GM12878 (cell line): Measurements from ENCODE around the gene RETN. TPM values are rescaled to one million over a fixed set of nuclear protein-coding genes. Genes with fewer than 3 reads are reported as not detected.

ENCODE experiments used
- ATAC-seq: fragments of 200-7000 bp; cut with Tn5 transposase; 3 replicates; pipeline ENCODE4 v1.9.1; 2020; ENCODE audit warnings: mild to moderate bottlenecking, moderate library complexity
- BruUV-seq: library from RNA; stranded (reverse); fragments of 400-500 nt; replicated peaks from 2 replicates; lab custom pipeline; 2021; lab: Mats Ljungman, UMichigan
- CTCF ChIA-PET: fragments of 300-600 bp; sonication (Branson Sonifier 250); formaldehyde crosslinking; extraction: SDS; loops from one replicate; lab custom pipeline; 2021; ENCODE audit warnings: inconsistent platforms; lab: Yijun Ruan, JAX
- POLR2A ChIA-PET: fragments of 350-600 bp; formaldehyde crosslinking; extraction: SDS; loops from one replicate; lab custom pipeline; 2021; ENCODE audit warnings: inconsistent platforms; lab: Charles Lee
- RAD21 ChIA-PET: fragments of 300-600 bp; sonication (Branson Sonifier 250); formaldehyde crosslinking; loops from one replicate; lab custom pipeline; 2023; ENCODE audit warnings: antibody characterized with exemption; ENCODE audit not compliant: unreplicated experiment; lab: Charles Lee
- SMC1A ChIA-PET: fragments of 300-600 bp; sonication (Branson Sonifier 250); formaldehyde crosslinking; loops from one replicate; lab custom pipeline; 2023; ENCODE audit not compliant: unreplicated experiment, uncharacterized antibody; lab: Charles Lee
- DNase-seq: peaks from one replicate; pipeline ENCODE4 v3.0.0-alpha.2; 2011; ENCODE audit warnings: low read depth, low spot score
- FAIRE-seq: peaks from 3 replicates; lab custom pipeline; 2011; peaks lifted over from hg19 to GRCh38; lab: Jason Lieb, UNC
- H2AFZ ChIP-seq: 2 replicates; pipeline ENCODE4 v1.6.0; 2011; ENCODE audit warnings: low read depth, low read length, control low read depth; ENCODE audit not compliant: control insufficient read depth
- H3K27ac ChIP-seq: 2 replicates; pipeline ENCODE4 v1.5.1; 2011; ENCODE audit warnings: control low read depth; ENCODE audit not compliant: control insufficient read depth, insufficient read depth
- H3K27me3 ChIP-seq, 2 experiments: replicated peaks in 1 of 2; 2 replicates each; pipeline versions ENCODE4 v1.6.0 to v1.6.1; 2011; ENCODE audit warnings: low read length in 1 of 2; ENCODE audit not compliant: control insufficient read depth in 2 of 2, insufficient read depth in 2 of 2
- H3K36me3 ChIP-seq, 2 experiments: 2 replicates each; pipeline ENCODE4 v1.5.1; 2011; ENCODE audit warnings: low read length in 1 of 2; ENCODE audit not compliant: control insufficient read depth in 2 of 2, insufficient read depth in 2 of 2
- H3K4me1 ChIP-seq: 2 replicates; pipeline ENCODE4 v1.6.1; 2011; ENCODE audit warnings: mild to moderate bottlenecking, low read length, moderate library complexity, mixed read lengths; ENCODE audit not compliant: control insufficient read depth, insufficient read depth
- H3K4me2 ChIP-seq: 2 replicates; pipeline ENCODE4 v1.6.0; 2011; ENCODE audit warnings: control low read depth; ENCODE audit not compliant: control insufficient read depth, insufficient read depth
- H3K4me3 ChIP-seq: fragments of 200-600 bp; sonication (generic); 2 replicates; pipeline ENCODE4 v1.5.1; 2016
- H3K79me2 ChIP-seq: 2 replicates; pipeline ENCODE4 v1.6.0; 2011; ENCODE audit warnings: low read length; ENCODE audit not compliant: control insufficient read depth, insufficient read depth
- H3K9ac ChIP-seq: 2 replicates; pipeline ENCODE4 v1.8.0; 2011; ENCODE audit warnings: low read length, control low read depth, mixed read lengths; ENCODE audit not compliant: control insufficient read depth, insufficient read depth
- H3K9me3 ChIP-seq: replicated peaks from 3 replicates; pipeline ENCODE4 v1.5.1; 2011; ENCODE audit warnings: mild to moderate bottlenecking, low read length; ENCODE audit not compliant: control insufficient read depth, insufficient read depth
- H4K20me1 ChIP-seq: 2 replicates; pipeline ENCODE4 v1.6.0; 2011; ENCODE audit not compliant: control insufficient read depth, insufficient read depth
- BMI1 ChIP-seq: fragments of 450-650 bp; IDR thresholded peaks from 2 replicates; pipeline ENCODE4 v1.6.1; 2016; ENCODE audit warnings: mild to moderate bottlenecking, moderate library complexity, borderline replicate concordance
- CBX5 ChIP-seq: sonication (generic); IDR thresholded peaks from 2 replicates; pipeline ENCODE4 v1.6.1; 2016; ENCODE audit warnings: low read depth, moderate library complexity, mild to moderate bottlenecking, inconsistent platforms
- FOS ChIP-seq: IDR thresholded peaks from 3 replicates; pipeline ENCODE4 v1.6.1; 2011; ENCODE audit warnings: borderline replicate concordance; ENCODE audit not compliant: insufficient read length; ENCODE audit errors: extremely low read depth
- HCFC1 ChIP-seq: fragments of 150-350 bp; IDR thresholded peaks from 2 replicates; pipeline ENCODE4 v1.6.1; 2014; ENCODE audit warnings: low read length
- MTA2 ChIP-seq: fragments of 450-650 bp; IDR thresholded peaks from 2 replicates; pipeline ENCODE4 v1.6.1; 2016; ENCODE audit warnings: low read depth, mild to moderate bottlenecking, moderate library complexity
- POLR2A ChIP-seq: IDR thresholded peaks from 2 replicates; pipeline ENCODE4 v1.6.1; 2011; ENCODE audit warnings: low read depth, mild to moderate bottlenecking, low read length
- SREBF1 ChIP-seq: IDR thresholded peaks from 2 replicates; pipeline ENCODE4 v1.6.1; 2012; ENCODE audit warnings: mild to moderate bottlenecking, low read length
- ZNF274 ChIP-seq: IDR thresholded peaks from one replicate; pipeline ENCODE4 v1.8.0; 2011; ENCODE audit not compliant: insufficient read length, insufficient read depth
- WGBS: methylation state at CpG from one replicate; pipeline ENCODE4 v1.1.6; 2016; ENCODE audit warnings: low lambda C conversion rate; ENCODE audit not compliant: insufficient replicate concordance, insufficient coverage; ENCODE audit errors: missing lambda C conversion rate; 5-methylcytosine and 5-hydroxymethylcytosine counted together
- in situ Hi-C: fragments of 300-500 bp; cut with MboI; formaldehyde crosslinking; loops from 9 replicates; pipeline ENCODE4 v1.14.3; 2018; ENCODE audit warnings: mixed read lengths
- intact Hi-C: fragments of 100-400 bp; cut with micrococcal nuclease; formaldehyde crosslinking; loops from one replicate; pipeline ENCODE4 v1.14.2; 2022; ENCODE audit not compliant: unreplicated experiment
- polyA plus RNA-seq, 11 experiments: library from polyadenylated mRNA; depleted of rRNA in 4 of 11; unstranded in 6 of 11; stranded (reverse) in 5 of 11; fragments of >200 nt; fragmentation: Nextera tagmentation in 4 of 11; fragmentation: Illumina TruSeq in 1 of 11; extraction: Ambion mirVana in 4 of 11; extraction: Trizol in 1 of 11; gene quantifications; 1 replicate in 1 of 11; 2 replicates in 10 of 11; pipeline versions ENCODE4 v1.2.1 to v1.2.3, GENCODE V29; 2011 to 2016; ENCODE audit warnings: inconsistent platforms in 2 of 11, missing spikeins in 2 of 11, low read depth in 1 of 11
- total RNA-seq, 4 experiments: library from RNA; depleted of rRNA in 3 of 4; stranded (reverse); fragments of >200 nt in 3 of 4; fragmentation: Illumina TruSeq in 1 of 4; extraction: Trizol in 1 of 4; gene quantifications; 2 replicates each; pipeline versions ENCODE4 v1.2.1 to v1.2.3, GENCODE V29; 2013 to 2021
- TF ChIP-seq, protein P1 (sequence below): fragments of 450-650 bp; IDR thresholded peaks from 2 replicates; pipeline ENCODE4 v1.6.1; 2016; ENCODE audit warnings: mild to moderate bottlenecking, moderate library complexity, borderline replicate concordance
- TF ChIP-seq, protein P2 (sequence below): fragments of 450-650 bp; IDR thresholded peaks from 2 replicates; pipeline ENCODE4 v1.6.1; 2016; ENCODE audit warnings: mild to moderate bottlenecking

The RETN gene
- total and polyA plus RNA-seq, 10 of the 15 experiments (the other 5 are each of a cell fraction or from before 2014, with no cell fraction given), result 0.26 TPM; not detected in 9

DNA sequence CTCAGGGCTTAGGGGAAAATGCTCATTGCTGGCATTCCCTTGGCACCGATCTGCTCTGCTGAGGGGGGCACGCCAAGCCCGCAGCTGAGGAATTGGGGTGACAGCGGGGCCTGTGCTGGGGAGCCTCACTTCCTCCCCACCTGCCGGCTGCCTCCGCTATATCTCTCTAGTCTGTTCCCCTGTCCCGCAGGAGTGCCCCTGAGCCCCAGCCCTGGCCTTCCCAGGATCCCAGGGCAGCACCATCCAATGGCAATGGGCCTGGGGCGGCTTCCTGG is 22.5 kb upstream of the RETN start:
- DNase-seq, result no peak
- no TSS peak for BruUV-seq
- ChIA-PET POLR2A (no interaction called here), CTCF (no interaction called here), SMC1A (no interaction called here), RAD21 (no interaction called here)
- Histone ChIP-seq H3K4me2 (no peak overlapping the region), H3K9ac (no peak overlapping the region), H3K4me1 (peaks cover 3% of the 10 kb centered on the region), H3K27me3 (no peaks in the 10 kb centered on the region; a peak in 1 of 4 replicates), H3K36me3 (no peaks in the 10 kb centered on the region; a peak in 3 of 4 replicates), H3K4me3 (no peak overlapping the region), H3K9me3 (no peaks in the 10 kb centered on the region; the same call in 2 of the 3 replicates), H4K20me1 (no peaks in the 10 kb centered on the region), H3K27ac (no peak overlapping the region), H3K79me2 (no peaks in the 10 kb centered on the region), H2AFZ (no peak overlapping the region)
- WGBS, result 84% methylated on average over 8 of the region's 8 CpGs
- TF ChIP-seq FOS (no peak), POLR2A (0 out of 2 replicates have a peak, but pooled peaks have one; percentile 15), ZNF274 (no peak)
- TF ChIP-seq, protein P1, sequence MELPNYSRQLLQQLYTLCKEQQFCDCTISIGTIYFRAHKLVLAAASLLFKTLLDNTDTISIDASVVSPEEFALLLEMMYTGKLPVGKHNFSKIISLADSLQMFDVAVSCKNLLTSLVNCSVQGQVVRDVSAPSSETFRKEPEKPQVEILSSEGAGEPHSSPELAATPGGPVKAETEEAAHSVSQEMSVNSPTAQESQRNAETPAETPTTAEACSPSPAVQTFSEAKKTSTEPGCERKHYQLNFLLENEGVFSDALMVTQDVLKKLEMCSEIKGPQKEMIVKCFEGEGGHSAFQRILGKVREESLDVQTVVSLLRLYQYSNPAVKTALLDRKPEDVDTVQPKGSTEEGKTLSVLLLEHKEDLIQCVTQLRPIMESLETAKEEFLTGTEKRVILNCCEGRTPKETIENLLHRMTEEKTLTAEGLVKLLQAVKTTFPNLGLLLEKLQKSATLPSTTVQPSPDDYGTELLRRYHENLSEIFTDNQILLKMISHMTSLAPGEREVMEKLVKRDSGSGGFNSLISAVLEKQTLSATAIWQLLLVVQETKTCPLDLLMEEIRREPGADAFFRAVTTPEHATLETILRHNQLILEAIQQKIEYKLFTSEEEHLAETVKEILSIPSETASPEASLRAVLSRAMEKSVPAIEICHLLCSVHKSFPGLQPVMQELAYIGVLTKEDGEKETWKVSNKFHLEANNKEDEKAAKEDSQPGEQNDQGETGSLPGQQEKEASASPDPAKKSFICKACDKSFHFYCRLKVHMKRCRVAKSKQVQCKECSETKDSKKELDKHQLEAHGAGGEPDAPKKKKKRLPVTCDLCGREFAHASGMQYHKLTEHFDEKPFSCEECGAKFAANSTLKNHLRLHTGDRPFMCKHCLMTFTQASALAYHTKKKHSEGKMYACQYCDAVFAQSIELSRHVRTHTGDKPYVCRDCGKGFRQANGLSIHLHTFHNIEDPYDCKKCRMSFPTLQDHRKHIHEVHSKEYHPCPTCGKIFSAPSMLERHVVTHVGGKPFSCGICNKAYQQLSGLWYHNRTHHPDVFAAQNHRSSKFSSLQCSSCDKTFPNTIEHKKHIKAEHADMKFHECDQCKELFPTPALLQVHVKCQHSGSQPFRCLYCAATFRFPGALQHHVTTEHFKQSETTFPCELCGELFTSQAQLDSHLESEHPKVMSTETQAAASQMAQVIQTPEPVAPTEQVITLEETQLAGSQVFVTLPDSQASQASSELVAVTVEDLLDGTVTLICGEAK, result no peak
- intact Hi-C loops, result no loop called here
- no peak for FAIRE-seq
- in situ Hi-C loops, result no loop called here
- ATAC-seq, result no peak

DNA sequence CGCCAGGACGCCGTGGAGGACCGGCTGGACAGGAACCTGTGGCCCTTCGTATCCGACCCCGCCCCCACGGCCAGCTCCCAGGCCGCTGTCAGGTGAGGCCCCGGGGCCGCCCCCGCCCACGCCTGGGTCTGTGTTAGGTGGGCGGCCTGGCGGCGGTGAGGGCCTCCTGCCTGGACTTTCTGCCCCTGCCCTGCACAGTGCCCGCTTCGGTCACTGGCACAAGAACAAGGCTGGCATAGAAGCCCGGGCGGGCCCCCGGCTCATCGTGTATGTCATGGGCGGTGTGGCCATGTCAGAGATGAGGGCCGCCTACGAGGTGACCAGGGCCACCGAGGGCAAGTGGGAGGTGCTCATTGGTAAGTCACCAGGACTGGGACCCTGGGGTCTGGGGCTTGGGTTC is 21.7 kb upstream of the RETN start:
- Histone ChIP-seq H3K4me2 (no peak overlapping the region), H3K9me3 (no peaks in the 10 kb centered on the region; the same call in 2 of the 3 replicates), H3K4me3 (no peak overlapping the region), H3K4me1 (peaks cover 3% of the 10 kb centered on the region), H3K27me3 (no peaks in the 10 kb centered on the region; a peak in 1 of 4 replicates), H2AFZ (no peak overlapping the region), H4K20me1 (no peaks in the 10 kb centered on the region), H3K9ac (no peak overlapping the region), H3K79me2 (no peaks in the 10 kb centered on the region), H3K27ac (no peak overlapping the region), H3K36me3 (no peaks in the 10 kb centered on the region; a peak in 3 of 4 replicates)
- 92% methylated on average over 23 of the region's 26 CpGs for WGBS
- TF ChIP-seq CBX5 (no peak), MTA2 (no peak), HCFC1 (no peak), BMI1 (no peak), SREBF1 (no peak)
- TF ChIP-seq, protein P2, sequence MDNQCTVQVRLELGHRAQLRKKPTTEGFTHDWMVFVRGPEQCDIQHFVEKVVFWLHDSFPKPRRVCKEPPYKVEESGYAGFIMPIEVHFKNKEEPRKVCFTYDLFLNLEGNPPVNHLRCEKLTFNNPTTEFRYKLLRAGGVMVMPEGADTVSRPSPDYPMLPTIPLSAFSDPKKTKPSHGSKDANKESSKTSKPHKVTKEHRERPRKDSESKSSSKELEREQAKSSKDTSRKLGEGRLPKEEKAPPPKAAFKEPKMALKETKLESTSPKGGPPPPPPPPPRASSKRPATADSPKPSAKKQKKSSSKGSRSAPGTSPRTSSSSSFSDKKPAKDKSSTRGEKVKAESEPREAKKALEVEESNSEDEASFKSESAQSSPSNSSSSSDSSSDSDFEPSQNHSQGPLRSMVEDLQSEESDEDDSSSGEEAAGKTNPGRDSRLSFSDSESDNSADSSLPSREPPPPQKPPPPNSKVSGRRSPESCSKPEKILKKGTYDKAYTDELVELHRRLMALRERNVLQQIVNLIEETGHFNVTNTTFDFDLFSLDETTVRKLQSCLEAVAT, result no peak
- BruUV-seq, result no TSS peak
- intact Hi-C loops, result no loop called here
- ChIA-PET SMC1A (no interaction called here), CTCF (no interaction called here), POLR2A (no interaction called here), RAD21 (no interaction called here)
- FAIRE-seq (no peak), DNase-seq (no peak), ATAC-seq (no peak)
- in situ Hi-C loops, result no loop called here
